Right cardiac atrium (tissue), 5 donors: Measurements from ENCODE around the gene VMAC. TPM values are rescaled to one million over a fixed set of nuclear protein-coding genes. Genes with fewer than 3 reads are reported as not detected.
A peak's percentile ranks its signal among the peaks of the same experiment; 100 is the strongest.

Source experiments
- ATAC-seq, 2 donors: fragments of 200-7000 bp; cut with Tn5 transposase; one replicate each; pipeline versions ENCODE4 v1.8.0 to v1.9.1; 2020; ENCODE audit warnings: moderate library complexity in 2 of 2, mild to moderate bottlenecking in 1 of 2
- DNase-seq, 3 donors: peaks; one replicate each; pipeline ENCODE4 v3.0.0-alpha.2; 2020
- H3K27ac ChIP-seq: one replicate; pipeline ENCODE4 v1.5.1; 2013; ENCODE audit warnings: mild to moderate bottlenecking, low read length, control low read depth, moderate library complexity
- H3K27me3 ChIP-seq: one replicate; pipeline ENCODE4 v1.6.1; 2013; ENCODE audit not compliant: control insufficient read depth, insufficient read depth
- H3K4me1 ChIP-seq: one replicate; pipeline ENCODE4 v1.6.1; 2013; ENCODE audit warnings: low read length; ENCODE audit not compliant: control insufficient read depth, insufficient read depth
- H3K4me3 ChIP-seq: one replicate; pipeline ENCODE4 v1.5.1; 2013; ENCODE audit warnings: low read length, control low read depth
- H3K9me3 ChIP-seq: one replicate; pipeline ENCODE4 v1.6.1; 2013; ENCODE audit warnings: low read length; ENCODE audit not compliant: control insufficient read depth
- WGBS: extraction: QIAGEN DNeasy Blood & Tissue Kit; methylation state at CpG from one replicate; pipeline ENCODE4 v1.1.7; 2013; 5-methylcytosine and 5-hydroxymethylcytosine counted together
- intact Hi-C, 4 donors: fragments of 100-400 bp; cut with DNase I; formaldehyde crosslinking; loops; one replicate each; pipeline versions ENCODE4 v1.11.0 to v1.14.0; 2022 to 2023
- polyA plus RNA-seq: library from polyadenylated mRNA; stranded (reverse); fragments of 200-250 nt; gene quantifications from one replicate; pipeline ENCODE4 v1.2.3, GENCODE V29; 2013
- total RNA-seq, 4 donors: library from RNA; stranded (reverse); fragmentation: NEBNext Ultra II Directional; extraction: Animal tissue kit (Norgen Biotek cat#: 25700); gene quantifications; one replicate each; pipeline ENCODE4 v1.2.1, GENCODE V29; 2021
- donor health status: healthy with polysubstance abuse.
- donor health status: DM: no; HTN: yes; CAD: no.
- donor health status: DM: no; HTN: no; CAD: no.
- donor health status: DM: no; HTN: yes; CAD: no; lungs with severe emphysema.
- donor health status: DM: yes; HTN: yes; CAD: no.

Gene VMAC
- total and polyA plus RNA-seq, 5 donors: 1.9 to 5.8 (median 3.6) TPM

GRCh38 chr19:5908773-5909442 is 4.2 kb downstream of the VMAC start:
- Histone ChIP-seq H3K4me3 (no peak overlapping the region), H3K4me1 (no peaks in the 10 kb centered on the region), H3K27ac (no peak overlapping the region), H3K27me3 (no peaks in the 10 kb centered on the region), H3K9me3 (no peaks in the 10 kb centered on the region)
- DNase-seq: peak in 1 of 3 donors; percentile 55
- intact Hi-C loops: loop anchor here in 1 of 4 donors (10.0 kb wide), 1 partner anchor 46 kb away; no protein-coding TSS in a partner anchor
- ATAC-seq: no peak
- WGBS: 78% methylated on average over 14 of the region's 14 CpGs

- Histone ChIP-seq H3K4me1 (no peaks in the 10 kb centered on the region), H3K27ac (no peak overlapping the region), H3K9me3 (no peaks in the 10 kb centered on the region), H3K27me3 (no peaks in the 10 kb centered on the region), H3K4me3 (no peak overlapping the region)
- no peak for ATAC-seq
- intact Hi-C loops: loop anchor here in 1 of 4 donors (5.0 kb wide), 1 partner anchor 42 kb away; no protein-coding TSS in a partner anchor
- WGBS: 82% methylated on average over 1 of the region's 1 CpG
- no peak for DNase-seq
These were observed 5.9 kb downstream of the VMAC start for GRCh38 chr19:5910638-5910907.

DNA sequence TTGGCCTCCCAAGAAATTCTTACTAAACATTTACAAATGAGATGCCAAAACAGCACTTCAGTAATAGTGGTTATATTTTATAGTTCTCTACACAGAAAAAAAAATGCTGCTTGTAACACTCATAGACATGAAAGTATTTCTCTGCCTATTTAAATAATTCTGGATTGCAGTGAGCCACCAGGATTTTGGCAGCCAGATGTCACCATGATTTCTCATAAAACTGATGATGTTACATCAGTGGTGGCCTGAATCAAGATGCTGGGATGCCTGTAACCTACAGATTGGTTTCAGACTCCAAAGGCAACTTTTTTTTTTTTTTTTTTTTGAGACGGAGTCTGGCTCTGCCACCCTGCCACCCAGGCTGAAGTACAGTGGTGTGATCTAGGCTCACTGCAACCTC is 6.7 kb downstream of the VMAC start:
- Histone ChIP-seq H3K27me3 (no peaks in the 10 kb centered on the region), H3K4me3 (no peak overlapping the region), H3K9me3 (no peaks in the 10 kb centered on the region), H3K27ac (no peak overlapping the region), H3K4me1 (peaks cover 3% of the 10 kb centered on the region)
- 79% methylated on average over 1 of the region's 1 CpG for WGBS
- intact Hi-C loops: loop anchor here in 1 of 4 donors (5.0 kb wide), 1 partner anchor 41 kb away; no protein-coding TSS in a partner anchor
- DNase-seq (no peak), ATAC-seq (no peak)

DNA sequence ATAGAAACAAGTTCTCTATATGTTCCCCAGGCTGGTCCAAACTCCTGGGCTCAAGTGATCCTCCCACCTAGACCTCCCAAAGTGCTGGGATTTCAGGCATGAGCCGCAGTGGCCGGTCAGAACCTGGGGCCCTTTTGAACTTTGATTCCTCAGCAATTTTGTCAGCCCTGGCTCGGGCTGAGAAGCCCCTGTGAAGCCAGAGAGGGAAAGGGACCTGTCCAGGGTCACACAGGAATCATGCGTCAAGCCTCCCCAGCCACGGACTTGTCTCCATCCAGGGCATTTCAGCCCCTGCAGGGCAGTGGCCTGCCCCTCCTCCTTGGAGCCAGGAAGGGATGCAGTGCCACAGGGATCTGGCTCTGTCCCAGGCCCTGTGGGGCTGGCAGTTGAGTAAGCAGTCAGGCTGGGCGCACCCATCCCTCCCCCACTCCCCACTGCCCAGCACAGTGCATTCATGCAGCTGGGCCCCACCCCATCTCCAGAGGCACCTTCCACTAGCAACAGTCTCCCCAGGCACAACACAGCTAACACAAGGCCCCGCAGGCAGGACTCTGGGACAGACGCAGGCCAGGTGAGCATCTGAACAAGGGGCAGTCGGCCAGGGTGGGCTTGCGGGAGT is 9.2 kb downstream of the VMAC start, which contains the start of gene CAPS:
Gene CAPS, plus strand, starts transcription at position 516 of the 619 bp plus-strand sequence. CDS start 153 bp downstream, outside the sequence.
- Histone ChIP-seq H3K9me3 (no peaks in the 10 kb centered on the region), H3K4me1 (peaks cover 5% of the 10 kb centered on the region), H3K27ac (peak within 1 kb of the TSS; percentile 11), H3K27me3 (no peaks in the 10 kb centered on the region), H3K4me3 (no peak within 1 kb of the TSS)
- ATAC-seq (peak; percentile 61 to 68), DNase-seq (peak; percentile 71 to 84 (median 79))
- intact Hi-C loops: loop anchor here in 1 of 4 donors (5.0 kb wide), 1 partner anchor 38 kb away; no protein-coding TSS in a partner anchor
- WGBS: 82% methylated on average over 10 of the region's 10 CpGs

GRCh38 chr19:5914358-5914774 is 9.7 kb downstream of the VMAC start:
- Histone ChIP-seq H3K4me1 (peaks cover 5% of the 10 kb centered on the region), H3K9me3 (no peaks in the 10 kb centered on the region), H3K27ac (peak overlapping the region; percentile 11), H3K4me3 (no peak overlapping the region), H3K27me3 (no peaks in the 10 kb centered on the region)
- WGBS: 77% methylated on average over 22 of the region's 22 CpGs
- DNase-seq (peak in 2 of 3 donors; percentile 60 to 65), ATAC-seq (peak; percentile 6 to 8)
- intact Hi-C loops: loop anchor here in 1 of 4 donors (5.0 kb wide), 1 partner anchor 38 kb away; no protein-coding TSS in a partner anchor

- ATAC-seq (peak; percentile 34 to 56), DNase-seq (peak in 2 of 3 donors; percentile 68 to 69)
- intact Hi-C loops: loop anchor here in 1 of 4 donors (5.0 kb wide), 1 partner anchor 37 kb away; no protein-coding TSS in a partner anchor
- H3K4me1 ChIP-seq: peaks cover 5% of the 10 kb centered on the region
- peak overlapping the region; percentile 8 for H3K27ac ChIP-seq
- H3K9me3 ChIP-seq: no peaks in the 10 kb centered on the region
- WGBS: 80% methylated on average over 42 of the region's 42 CpGs
- H3K4me3 ChIP-seq: no peak overlapping the region
- no peaks in the 10 kb centered on the region for H3K27me3 ChIP-seq
These were observed 10.5 kb downstream of the VMAC start for GRCh38 chr19:5914946-5915781.

DNA sequence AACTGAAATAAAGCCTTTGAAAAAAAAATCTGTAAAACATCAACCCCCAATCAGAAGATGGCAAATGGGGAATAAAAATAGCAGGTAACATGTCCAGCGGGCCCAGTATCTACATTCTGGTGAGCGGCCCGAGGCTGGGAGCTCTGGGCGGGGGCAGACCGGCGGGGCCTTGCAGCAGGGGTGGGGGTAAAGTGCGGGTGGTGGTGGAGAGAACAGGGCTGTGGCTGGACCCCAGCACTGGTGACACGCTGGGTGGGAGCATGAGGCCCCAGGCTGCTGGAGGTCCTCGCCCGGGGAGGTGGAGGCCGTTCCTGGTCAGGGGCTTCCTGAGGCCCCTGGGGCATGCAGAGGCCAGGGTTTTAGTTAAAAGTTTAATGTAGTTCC is 11.1 kb downstream of the VMAC start:
- peaks cover 5% of the 10 kb centered on the region for H3K4me1 ChIP-seq
- DNase-seq: peak in 1 of 3 donors; percentile 71
- no peaks in the 10 kb centered on the region for H3K9me3 ChIP-seq
- H3K27ac ChIP-seq: no peak overlapping the region
- no peak overlapping the region for H3K4me3 ChIP-seq
- ATAC-seq: peak; percentile 4 to 17
- intact Hi-C loops: no loop called here
- H3K27me3 ChIP-seq: no peaks in the 10 kb centered on the region
- WGBS: 59% methylated on average over 11 of the region's 11 CpGs

GRCh38 chr19:5916181-5916708 is 11.6 kb downstream of the VMAC start:
- H3K27me3 ChIP-seq: no peaks in the 10 kb centered on the region
- peak; percentile 53 to 82 (median 73) for DNase-seq
- ATAC-seq: peak; percentile 5 to 29
- no peak overlapping the region for H3K27ac ChIP-seq
- H3K4me1 ChIP-seq: peaks cover 5% of the 10 kb centered on the region
- intact Hi-C loops: no loop called here
- 40% methylated on average over 14 of the region's 14 CpGs for WGBS
- H3K9me3 ChIP-seq: no peaks in the 10 kb centered on the region
- no peak overlapping the region for H3K4me3 ChIP-seq

DNA sequence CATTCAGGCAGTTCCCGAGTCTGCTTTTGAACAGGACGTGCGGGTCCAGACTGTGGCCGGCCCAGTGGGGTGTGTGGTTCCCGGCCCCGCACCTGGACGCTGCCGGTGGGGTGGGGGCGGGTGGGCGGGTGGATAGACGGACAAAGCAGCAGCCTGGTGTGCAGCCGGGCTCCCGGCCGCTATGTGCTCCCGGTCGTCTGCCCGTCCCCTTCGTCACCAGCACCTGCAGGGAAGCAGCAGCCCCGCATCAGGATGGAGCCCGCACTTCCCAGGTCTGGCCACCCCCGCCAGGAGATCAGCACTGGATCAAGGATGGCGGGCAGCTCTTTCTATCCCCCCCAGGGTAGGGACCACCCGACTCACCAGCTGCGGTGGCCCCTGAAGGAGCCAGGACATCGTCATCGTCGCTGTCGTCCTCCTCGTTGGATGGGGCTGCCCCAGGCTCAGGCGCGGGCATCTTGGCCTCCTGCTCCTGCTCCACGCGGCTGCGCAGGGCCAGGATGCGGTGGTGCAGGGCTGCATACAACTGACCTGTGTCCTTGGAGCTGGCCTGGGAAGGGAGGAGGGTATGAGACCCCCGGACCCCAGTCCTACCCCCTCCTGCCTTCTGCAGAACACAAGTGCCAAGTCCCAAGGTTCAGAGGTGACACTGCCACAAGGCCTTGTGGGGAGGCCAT is 12.9 kb downstream of the VMAC start:
- intact Hi-C loops: no loop called here
- 92% methylated on average over 36 of the region's 36 CpGs for WGBS

GRCh38 chr19:5918463-5919079 is 13.9 kb downstream of the VMAC start:
- intact Hi-C loops: no loop called here
- Histone ChIP-seq H3K27me3 (no peaks in the 10 kb centered on the region), H3K4me3 (no peak overlapping the region), H3K27ac (no peak overlapping the region), H3K4me1 (peaks cover 5% of the 10 kb centered on the region), H3K9me3 (no peaks in the 10 kb centered on the region)
- DNase-seq (peak in 1 of 3 donors; percentile 39), ATAC-seq (no peak)
- 95% methylated on average over 20 of the region's 20 CpGs for WGBS

More for the DNA sequence above, 12.9 kb downstream of the VMAC start:
- no peak overlapping the region for H3K4me3 ChIP-seq
- no peak for ATAC-seq
- H3K4me1 ChIP-seq: peaks cover 5% of the 10 kb centered on the region
- DNase-seq: no peak
- no peaks in the 10 kb centered on the region for H3K27me3 ChIP-seq
- no peak overlapping the region for H3K27ac ChIP-seq
- H3K9me3 ChIP-seq: no peaks in the 10 kb centered on the region
